ENCODE results near the gene ABCC9. TPM values are rescaled to one million over a fixed set of nuclear protein-coding genes. Genes with fewer than 3 reads are reported as not detected.
"Not testable (repeated sequence)": the region's sequence is repeated elsewhere in the genome, so short reads cannot be mapped to it uniquely, and the experiment has no call there.

Gene ABCC9
- polyA plus RNA-seq, 1 donor from 2014 or later: not detected

GRCh38 chr12:21827083-21827482 is 114.1 kb downstream of the ABCC9 start:
- no peaks in the 10 kb centered on the region for H3K27me3 Mint-ChIP-seq
- H3K4me1 Mint-ChIP-seq: no peaks in the 10 kb centered on the region
- no peaks in the 10 kb centered on the region for H3K36me3 Mint-ChIP-seq
- H3K4me3 Mint-ChIP-seq: no peak overlapping the region
- peaks cover 0 to 5% (median 0%) of the 10 kb centered on the region in 3 donors for H3K9me3 Mint-ChIP-seq
- H3K27ac Mint-ChIP-seq: no peak overlapping the region

GRCh38 chr12:21826618-21826910 is 114.7 kb downstream of the ABCC9 start:
- Mint-ChIP-seq H3K4me1 (no peaks in the 10 kb centered on the region), H3K36me3 (no peaks in the 10 kb centered on the region), H3K27me3 (no peaks in the 10 kb centered on the region), H3K27ac (no peak overlapping the region), H3K4me3 (no peak overlapping the region), H3K9me3 (peaks cover 0 to 5% (median 0%) of the 10 kb centered on the region in 3 donors)

- Mint-ChIP-seq H3K4me1 (no peaks in the 10 kb centered on the region), H3K36me3 (no peaks in the 10 kb centered on the region), H3K27me3 (no peaks in the 10 kb centered on the region), H3K4me3 (no peak overlapping the region), H3K9me3 (peaks cover 0 to 3% (median 0%) of the 10 kb centered on the region in 3 donors), H3K27ac (no peak overlapping the region)
These were observed 115.2 kb downstream of the ABCC9 start for GRCh38 chr12:21825886-21826617.

GRCh38 chr12:21823581-21823980 is 117.6 kb downstream of the ABCC9 start:
- Mint-ChIP-seq H3K9me3 (peaks cover 0 to 3% (median 0%) of the 10 kb centered on the region in 3 donors), H3K27me3 (no peaks in the 10 kb centered on the region), H3K27ac (no peak overlapping the region), H3K4me1 (no peaks in the 10 kb centered on the region), H3K36me3 (no peaks in the 10 kb centered on the region), H3K4me3 (no peak overlapping the region)

- Mint-ChIP-seq H3K27me3 (no peaks in the 10 kb centered on the region), H3K4me1 (no peaks in the 10 kb centered on the region), H3K4me3 (no peak overlapping the region), H3K36me3 (no peaks in the 10 kb centered on the region), H3K27ac (no peak overlapping the region), H3K9me3 (peaks cover 0 to 2% (median 0%) of the 10 kb centered on the region in 3 donors)
These were observed 121.5 kb downstream of the ABCC9 start for GRCh38 chr12:21819678-21820077.

GRCh38 chr12:21819236-21819635 is 122.0 kb downstream of the ABCC9 start:
- no peaks in the 10 kb centered on the region for H3K4me1 Mint-ChIP-seq
- peaks cover 0 to 2% (median 0%) of the 10 kb centered on the region in 3 donors for H3K9me3 Mint-ChIP-seq
- no peaks in the 10 kb centered on the region for H3K36me3 Mint-ChIP-seq
- H3K27me3 Mint-ChIP-seq: no peaks in the 10 kb centered on the region
- H3K27ac Mint-ChIP-seq: no peak overlapping the region
- no peak overlapping the region for H3K4me3 Mint-ChIP-seq

GRCh38 chr12:21818627-21819026 is 122.6 kb downstream of the ABCC9 start:
- Mint-ChIP-seq H3K4me3 (no peak overlapping the region), H3K4me1 (no peaks in the 10 kb centered on the region), H3K27me3 (no peaks in the 10 kb centered on the region), H3K36me3 (no peaks in the 10 kb centered on the region), H3K27ac (no peak overlapping the region), H3K9me3 (peaks cover 0 to 2% (median 0%) of the 10 kb centered on the region in 3 donors)

GRCh38 chr12:21815306-21816062 is 125.7 kb downstream of the ABCC9 start:
- no peaks in the 10 kb centered on the region for H3K27me3 Mint-ChIP-seq
- H3K4me1 Mint-ChIP-seq: no peaks in the 10 kb centered on the region
- H3K9me3 Mint-ChIP-seq: peaks cover 0 to 2% (median 0%) of the 10 kb centered on the region in 3 donors
- H3K4me3 Mint-ChIP-seq: no peak overlapping the region
- H3K27ac Mint-ChIP-seq: no peak overlapping the region
- H3K36me3 Mint-ChIP-seq: no peaks in the 10 kb centered on the region

GRCh38 chr12:21814814-21815213 is 126.4 kb downstream of the ABCC9 start:
- Mint-ChIP-seq H3K27me3 (no peaks in the 10 kb centered on the region), H3K4me3 (no peak overlapping the region), H3K27ac (no peak overlapping the region), H3K9me3 (peaks cover 0 to 2% (median 0%) of the 10 kb centered on the region in 3 donors), H3K4me1 (no peaks in the 10 kb centered on the region), H3K36me3 (no peaks in the 10 kb centered on the region)

GRCh38 chr12:21814327-21814726 is 126.9 kb downstream of the ABCC9 start:
- H3K9me3 Mint-ChIP-seq: peaks cover 0 to 2% (median 0%) of the 10 kb centered on the region in 3 donors
- H3K4me3 Mint-ChIP-seq: no peak overlapping the region
- no peaks in the 10 kb centered on the region for H3K36me3 Mint-ChIP-seq
- no peaks in the 10 kb centered on the region for H3K4me1 Mint-ChIP-seq
- no peak overlapping the region for H3K27ac Mint-ChIP-seq
- H3K27me3 Mint-ChIP-seq: no peaks in the 10 kb centered on the region

GRCh38 chr12:21813751-21814150 is 127.5 kb downstream of the ABCC9 start:
- H3K4me3 Mint-ChIP-seq: no peak overlapping the region
- peaks cover 0 to 2% (median 0%) of the 10 kb centered on the region in 3 donors for H3K9me3 Mint-ChIP-seq
- H3K36me3 Mint-ChIP-seq: no peaks in the 10 kb centered on the region
- H3K27ac Mint-ChIP-seq: no peak overlapping the region
- H3K4me1 Mint-ChIP-seq: no peaks in the 10 kb centered on the region
- no peaks in the 10 kb centered on the region for H3K27me3 Mint-ChIP-seq

GRCh38 chr12:21813125-21813524 is 128.1 kb downstream of the ABCC9 start:
- H3K27me3 Mint-ChIP-seq: no peaks in the 10 kb centered on the region
- H3K27ac Mint-ChIP-seq: no peak overlapping the region
- no peaks in the 10 kb centered on the region for H3K4me1 Mint-ChIP-seq
- peaks cover 0 to 2% (median 0%) of the 10 kb centered on the region in 3 donors for H3K9me3 Mint-ChIP-seq
- no peak overlapping the region for H3K4me3 Mint-ChIP-seq
- no peaks in the 10 kb centered on the region for H3K36me3 Mint-ChIP-seq

- H3K4me3 Mint-ChIP-seq, H3K27ac Mint-ChIP-seq, H3K27me3 Mint-ChIP-seq, H3K36me3 Mint-ChIP-seq, H3K9me3 Mint-ChIP-seq, H3K4me1 Mint-ChIP-seq: not testable (repeated sequence)
These were observed 128.9 kb downstream of the ABCC9 start for GRCh38 chr12:21812340-21812739.

GRCh38 chr12:21809100-21809499 is 132.1 kb downstream of the ABCC9 start:
- H3K27ac Mint-ChIP-seq: no peak overlapping the region

GRCh38 chr12:21806255-21806654 is 135.0 kb downstream of the ABCC9 start:
- no peaks in the 10 kb centered on the region for H3K4me1 Mint-ChIP-seq
- no peaks in the 10 kb centered on the region for H3K9me3 Mint-ChIP-seq
- H3K27ac Mint-ChIP-seq: no peak overlapping the region
- H3K27me3 Mint-ChIP-seq: no peaks in the 10 kb centered on the region
- no peak overlapping the region for H3K4me3 Mint-ChIP-seq
- no peaks in the 10 kb centered on the region for H3K36me3 Mint-ChIP-seq

More at GRCh38 chr12:21809100-21809499, 132.1 kb downstream of the ABCC9 start:
- no peaks in the 10 kb centered on the region for H3K36me3 Mint-ChIP-seq
- H3K4me1 Mint-ChIP-seq: no peaks in the 10 kb centered on the region
- no peaks in the 10 kb centered on the region for H3K27me3 Mint-ChIP-seq
- H3K4me3 Mint-ChIP-seq: no peak overlapping the region
- no peaks in the 10 kb centered on the region for H3K9me3 Mint-ChIP-seq
